ENCODE measurements around the gene PIP4K2B.

PIP4K2B gene

GRCh38 chr17:38735161-38735997 lies 64.0 kb downstream of the PIP4K2B start:
- H3K27ac ChIP-seq, result no peak overlapping the region
- TF ChIP-seq, protein P1, sequence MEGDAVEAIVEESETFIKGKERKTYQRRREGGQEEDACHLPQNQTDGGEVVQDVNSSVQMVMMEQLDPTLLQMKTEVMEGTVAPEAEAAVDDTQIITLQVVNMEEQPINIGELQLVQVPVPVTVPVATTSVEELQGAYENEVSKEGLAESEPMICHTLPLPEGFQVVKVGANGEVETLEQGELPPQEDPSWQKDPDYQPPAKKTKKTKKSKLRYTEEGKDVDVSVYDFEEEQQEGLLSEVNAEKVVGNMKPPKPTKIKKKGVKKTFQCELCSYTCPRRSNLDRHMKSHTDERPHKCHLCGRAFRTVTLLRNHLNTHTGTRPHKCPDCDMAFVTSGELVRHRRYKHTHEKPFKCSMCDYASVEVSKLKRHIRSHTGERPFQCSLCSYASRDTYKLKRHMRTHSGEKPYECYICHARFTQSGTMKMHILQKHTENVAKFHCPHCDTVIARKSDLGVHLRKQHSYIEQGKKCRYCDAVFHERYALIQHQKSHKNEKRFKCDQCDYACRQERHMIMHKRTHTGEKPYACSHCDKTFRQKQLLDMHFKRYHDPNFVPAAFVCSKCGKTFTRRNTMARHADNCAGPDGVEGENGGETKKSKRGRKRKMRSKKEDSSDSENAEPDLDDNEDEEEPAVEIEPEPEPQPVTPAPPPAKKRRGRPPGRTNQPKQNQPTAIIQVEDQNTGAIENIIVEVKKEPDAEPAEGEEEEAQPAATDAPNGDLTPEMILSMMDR (IDR thresholded peaks at IDR 0.05; ENCODE audit: low read depth, low read length), result peak; percentile 94
- H3K36me3 ChIP-seq, result peaks cover 70% of the 10 kb centered on the region
- H3K4me3 ChIP-seq (ENCODE audit: low read depth, low read length), result no peak overlapping the region
- H3K9me3 ChIP-seq (ENCODE audit: severe bottlenecking), result no peaks in the 10 kb centered on the region
- peak; percentile 71 for DNase-seq
- H3K27me3 ChIP-seq (ENCODE audit: insufficient read depth, low read depth, severe bottlenecking), result no peaks in the 10 kb centered on the region

GRCh38 chr17:38733982-38734973 lies 65.1 kb downstream of the PIP4K2B start:
- TF ChIP-seq, protein P1 (IDR thresholded peaks at IDR 0.05; ENCODE audit: low read depth, low read length), result peak; percentile 66
- no peak overlapping the region for H3K27ac ChIP-seq
- no peaks in the 10 kb centered on the region for H3K9me3 ChIP-seq (ENCODE audit: severe bottlenecking)
- no peak overlapping the region for H3K4me3 ChIP-seq (ENCODE audit: low read depth, low read length)
- H3K36me3 ChIP-seq, result peaks cover 62% of the 10 kb centered on the region
- DNase-seq, result peak; percentile 54
- no peaks in the 10 kb centered on the region for H3K27me3 ChIP-seq (ENCODE audit: insufficient read depth, low read depth, severe bottlenecking)

DNA sequence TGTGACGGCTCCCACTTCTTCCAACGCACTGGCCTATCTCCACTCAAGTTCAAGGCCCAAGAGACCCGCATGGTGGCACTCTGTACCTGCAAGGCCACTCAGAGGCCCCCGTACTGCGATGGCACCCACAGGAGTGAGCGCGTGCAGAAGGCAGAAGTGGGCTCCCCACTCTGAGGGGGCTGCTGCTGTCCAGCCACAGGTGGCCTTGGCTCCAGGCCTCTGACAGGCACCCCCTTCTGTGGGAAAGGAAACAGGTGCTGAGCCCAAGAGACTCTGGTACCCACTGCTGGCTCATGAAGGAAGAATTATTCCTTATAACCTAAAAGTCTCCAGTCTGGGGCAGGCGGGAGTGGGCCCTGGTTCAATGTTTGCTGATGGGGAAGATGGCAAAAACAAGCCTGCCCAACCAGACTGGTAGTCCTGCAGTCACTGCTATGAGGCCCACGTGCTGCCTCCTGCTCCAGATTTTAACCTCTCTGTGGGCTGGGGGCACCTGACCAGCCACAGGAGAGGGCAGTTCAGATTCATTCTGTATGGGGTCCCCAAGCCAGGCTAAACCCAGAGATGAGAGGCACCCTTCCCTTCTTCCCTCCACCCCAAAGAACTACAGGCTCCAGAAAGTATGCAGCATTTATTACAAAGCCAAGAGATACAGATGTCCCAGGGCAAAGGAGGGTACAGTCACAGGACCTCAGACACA lies 65.9 kb downstream of the PIP4K2B start:
- no peak for DNase-seq
- H3K27ac ChIP-seq, result no peak overlapping the region
- TF ChIP-seq, protein P1 (IDR thresholded peaks at IDR 0.05; ENCODE audit: low read depth, low read length), result no peak
- H3K9me3 ChIP-seq (ENCODE audit: severe bottlenecking), result no peaks in the 10 kb centered on the region
- no peak overlapping the region for H3K4me3 ChIP-seq (ENCODE audit: low read depth, low read length)
- H3K36me3 ChIP-seq, result peaks cover 54% of the 10 kb centered on the region
- H3K27me3 ChIP-seq (ENCODE audit: insufficient read depth, low read depth, severe bottlenecking), result no peaks in the 10 kb centered on the region

DNA sequence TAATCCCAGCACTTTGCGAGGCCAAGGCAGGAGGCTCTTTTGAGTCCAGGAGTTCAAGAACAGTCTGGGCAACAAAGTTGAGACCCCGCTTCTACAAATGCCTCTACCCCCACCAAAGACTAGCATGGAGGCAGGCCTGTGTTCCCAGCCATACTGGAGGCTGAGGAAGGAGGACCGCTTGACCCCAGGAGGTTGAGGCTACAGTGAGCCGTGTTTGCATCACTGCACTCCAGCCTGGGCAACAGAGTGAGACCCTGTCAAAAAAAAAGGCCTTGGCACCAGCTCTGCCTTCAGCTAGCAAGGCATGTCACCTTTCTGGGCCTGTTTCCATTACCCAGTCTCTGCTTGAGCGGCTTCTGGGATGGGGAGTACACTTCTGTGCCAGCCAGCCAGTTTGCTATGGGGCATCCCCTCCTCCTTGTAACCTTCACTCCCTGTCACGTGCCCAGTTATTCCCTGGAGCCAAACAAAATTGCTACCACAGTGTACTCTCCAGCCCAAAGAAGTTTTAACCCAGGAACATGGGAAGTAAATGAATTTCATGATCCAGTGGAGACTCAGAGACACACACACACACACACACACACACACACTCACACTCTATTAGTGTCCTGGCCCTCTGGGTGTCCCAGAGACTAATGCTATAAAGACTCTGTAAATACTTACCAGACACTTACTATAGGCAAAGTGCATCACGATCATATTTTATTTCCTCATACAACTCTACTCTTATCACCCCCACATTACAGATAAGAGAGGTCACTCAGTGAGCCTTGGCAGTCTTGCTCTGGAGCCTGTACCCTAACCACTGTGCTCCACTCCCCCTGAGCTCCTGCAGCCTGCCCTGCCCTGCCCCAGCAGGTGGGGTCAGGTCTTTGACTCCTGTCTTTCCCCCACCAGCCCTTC lies 66.7 kb downstream of the PIP4K2B start:
- Histone ChIP-seq H3K27ac (no peak overlapping the region), H3K36me3 (peaks cover 54% of the 10 kb centered on the region), H3K4me3 (ENCODE audit: low read depth, low read length) (no peak overlapping the region), H3K9me3 (ENCODE audit: severe bottlenecking) (no peaks in the 10 kb centered on the region), H3K27me3 (ENCODE audit: insufficient read depth, low read depth, severe bottlenecking) (no peaks in the 10 kb centered on the region)
- no peak for DNase-seq
- TF ChIP-seq, protein P1 (IDR thresholded peaks at IDR 0.05; ENCODE audit: low read depth, low read length), result no peak

Measured in WERI-Rb-1 (cell line).